Measurements from ENCODE around the gene MORF4L1. TPM values are rescaled to one million over a fixed set of nuclear protein-coding genes. Genes with fewer than 3 reads are reported as not detected.

Gene MORF4L1
- total RNA-seq, 1 donor from 2014 or later, result 472 TPM

GRCh38 chr15:78928616-78929093 lies 56.0 kb downstream of the MORF4L1 start:
- DNase-seq (ENCODE audit: low read depth, low spot score), result no peak
- Mint-ChIP-seq H3K27me3 (ENCODE audit: low read depth) (no peaks in the 10 kb centered on the region), H3K4me1 (no peaks in the 10 kb centered on the region), H3K36me3 (ENCODE audit: low read depth) (peaks cover 7% of the 10 kb centered on the region), H3K9me3 (no peaks in the 10 kb centered on the region), H3K4me3 (no peak overlapping the region), H3K27ac (ENCODE audit: unreplicated experiment) (no peak overlapping the region)
- TF ChIP-seq CTCF (conservative IDR thresholded peaks at IDR 0.05), result no peak

GRCh38 chr15:78929536-78930264 lies 57.0 kb downstream of the MORF4L1 start:
- no peak overlapping the region for H3K4me3 Mint-ChIP-seq
- H3K4me1 Mint-ChIP-seq, result no peaks in the 10 kb centered on the region
- no peak overlapping the region for H3K27ac Mint-ChIP-seq (ENCODE audit: unreplicated experiment)
- H3K9me3 Mint-ChIP-seq, result no peaks in the 10 kb centered on the region
- no peak for TF ChIP-seq CTCF (conservative IDR thresholded peaks at IDR 0.05)
- H3K36me3 Mint-ChIP-seq (ENCODE audit: low read depth), result peaks cover 3% of the 10 kb centered on the region
- DNase-seq (ENCODE audit: low read depth, low spot score), result no peak
- no peaks in the 10 kb centered on the region for H3K27me3 Mint-ChIP-seq (ENCODE audit: low read depth)

- H3K9me3 Mint-ChIP-seq, result no peaks in the 10 kb centered on the region
- no peak for TF ChIP-seq CTCF (conservative IDR thresholded peaks at IDR 0.05)
- H3K4me3 Mint-ChIP-seq, result no peak overlapping the region
- H3K27ac Mint-ChIP-seq (ENCODE audit: unreplicated experiment), result no peak overlapping the region
- DNase-seq (ENCODE audit: low read depth, low spot score), result no peak
- no peaks in the 10 kb centered on the region for H3K4me1 Mint-ChIP-seq
- H3K36me3 Mint-ChIP-seq (ENCODE audit: low read depth), result peaks cover 3% of the 10 kb centered on the region
- no peaks in the 10 kb centered on the region for H3K27me3 Mint-ChIP-seq (ENCODE audit: low read depth)
These were observed 58.1 kb downstream of the MORF4L1 start for GRCh38 chr15:78930577-78931388.

GRCh38 chr15:78931439-78932257 lies 59.0 kb downstream of the MORF4L1 start:
- H3K27me3 Mint-ChIP-seq (ENCODE audit: low read depth), result no peaks in the 10 kb centered on the region
- H3K4me1 Mint-ChIP-seq, result no peaks in the 10 kb centered on the region
- peaks cover 3% of the 10 kb centered on the region for H3K36me3 Mint-ChIP-seq (ENCODE audit: low read depth)
- no peak overlapping the region for H3K27ac Mint-ChIP-seq (ENCODE audit: unreplicated experiment)
- no peak overlapping the region for H3K4me3 Mint-ChIP-seq
- no peak for DNase-seq (ENCODE audit: low read depth, low spot score)
- TF ChIP-seq CTCF (conservative IDR thresholded peaks at IDR 0.05), result no peak
- no peaks in the 10 kb centered on the region for H3K9me3 Mint-ChIP-seq

- Mint-ChIP-seq H3K4me1 (no peaks in the 10 kb centered on the region), H3K9me3 (no peaks in the 10 kb centered on the region), H3K4me3 (no peak overlapping the region), H3K27ac (ENCODE audit: unreplicated experiment) (no peak overlapping the region), H3K27me3 (ENCODE audit: low read depth) (no peaks in the 10 kb centered on the region), H3K36me3 (ENCODE audit: low read depth) (peaks cover 3% of the 10 kb centered on the region)
- no peak for DNase-seq (ENCODE audit: low read depth, low spot score)
- no peak for TF ChIP-seq CTCF (conservative IDR thresholded peaks at IDR 0.05)
These were observed 59.6 kb downstream of the MORF4L1 start for GRCh38 chr15:78932258-78932808.
